Stimulated activated memory B cell treated with anti-CD40 and anti-IgM and Interleukin-4, amounts not matched to agents 10 μg/mL and 1 μg/mL and 100 μg/mL, for 72 hours (primary cell): Measurements from ENCODE around the gene ZNF654.

ENCODE experiments used
- ATAC-seq: fragments of 150-1000 bp; cut with Tn5 transposase; 2 replicates; pipeline ENCODE4 v1.10.0; 2021
- H3K27ac Mint-ChIP-seq: one replicate; pipeline ENCODE4 v1.8.0; 2022; ENCODE audit warnings: mild to moderate bottlenecking, mixed read lengths
- H3K27me3 Mint-ChIP-seq: one replicate; pipeline ENCODE4 v1.8.0; 2022; ENCODE audit warnings: mixed read lengths
- H3K36me3 Mint-ChIP-seq: one replicate; pipeline ENCODE4 v1.8.0; 2022; ENCODE audit warnings: mixed read lengths
- H3K4me1 Mint-ChIP-seq: one replicate; pipeline ENCODE4 v1.8.0; 2022; ENCODE audit warnings: mixed read lengths
- H3K4me3 Mint-ChIP-seq: one replicate; pipeline ENCODE4 v1.8.0; 2022; ENCODE audit warnings: mild to moderate bottlenecking, moderate library complexity, mixed read lengths
- H3K9me3 Mint-ChIP-seq: one replicate; pipeline ENCODE4 v1.8.0; 2022; ENCODE audit warnings: mixed read lengths

The ZNF654 gene

DNA sequence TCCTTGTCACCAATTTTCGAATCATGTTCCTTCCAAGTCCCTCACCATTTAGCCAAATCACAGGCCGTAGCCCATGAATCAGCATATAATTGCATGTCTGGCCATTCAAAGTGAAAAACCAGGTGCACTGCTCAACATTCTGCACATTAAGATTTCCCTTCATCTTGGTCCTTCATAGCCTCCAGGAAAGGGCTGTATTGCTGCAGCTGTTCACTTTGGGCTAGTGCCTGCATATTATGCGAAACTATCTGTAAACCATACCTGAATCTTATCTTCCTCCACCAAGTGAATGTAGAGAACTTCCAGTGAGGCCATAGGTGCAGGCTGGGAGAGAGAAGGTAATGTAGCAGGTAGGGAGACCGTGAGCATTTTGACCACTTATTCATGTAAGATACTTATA lies 18.5 kb upstream of the ZNF654 start:
- Mint-ChIP-seq H3K9me3 (no peaks in the 10 kb centered on the region), H3K4me1 (no peaks in the 10 kb centered on the region), H3K27ac (no peak overlapping the region), H3K27me3 (no peaks in the 10 kb centered on the region), H3K36me3 (no peaks in the 10 kb centered on the region), H3K4me3 (no peak overlapping the region)
- no peak for ATAC-seq

DNA sequence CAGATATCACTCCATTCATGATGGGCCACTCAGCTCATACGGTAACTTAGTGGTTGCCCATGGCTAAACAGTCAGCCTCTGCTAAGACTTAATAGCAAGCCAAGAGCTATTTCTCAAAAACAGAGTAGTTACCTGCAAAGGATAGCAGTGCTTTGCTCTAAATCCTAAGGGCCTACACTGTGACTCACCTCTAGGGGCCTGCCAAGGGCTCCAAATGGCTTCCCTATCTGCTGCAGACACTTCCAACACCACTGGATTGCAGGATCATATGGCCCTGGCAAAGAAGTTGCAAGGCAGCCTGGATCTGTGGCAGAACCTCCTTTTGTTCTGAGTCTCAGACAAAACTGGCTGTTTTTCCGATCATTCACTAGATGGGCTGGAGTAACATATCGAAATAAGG lies 18.1 kb upstream of the ZNF654 start:
- H3K36me3 Mint-ChIP-seq = no peaks in the 10 kb centered on the region
- H3K27ac Mint-ChIP-seq = no peak overlapping the region
- H3K9me3 Mint-ChIP-seq = no peaks in the 10 kb centered on the region
- H3K4me3 Mint-ChIP-seq = no peak overlapping the region
- ATAC-seq = no peak
- H3K4me1 Mint-ChIP-seq = no peaks in the 10 kb centered on the region
- H3K27me3 Mint-ChIP-seq = no peaks in the 10 kb centered on the region

DNA sequence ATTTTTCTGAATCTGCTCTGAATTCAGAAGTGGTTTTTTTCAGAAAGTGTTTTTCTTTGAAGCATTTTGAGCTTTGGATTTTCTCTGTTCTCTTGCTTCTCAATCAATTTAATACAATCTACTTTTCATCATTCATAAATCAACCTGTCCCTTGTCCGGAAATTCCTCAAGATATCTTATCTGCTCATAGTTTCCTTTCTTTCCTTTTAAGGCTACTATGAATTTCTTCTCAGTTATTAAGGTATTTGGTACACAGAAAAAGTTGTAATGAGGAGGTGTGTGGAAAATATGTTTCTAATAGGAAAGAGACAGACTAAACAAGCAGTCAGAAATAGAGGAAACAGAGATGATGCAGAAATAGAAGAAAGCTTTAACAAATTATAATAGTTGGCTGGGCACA lies 14.6 kb upstream of the ZNF654 start:
- Mint-ChIP-seq H3K27ac (no peak overlapping the region), H3K4me1 (no peaks in the 10 kb centered on the region), H3K9me3 (no peaks in the 10 kb centered on the region), H3K27me3 (no peaks in the 10 kb centered on the region), H3K36me3 (no peaks in the 10 kb centered on the region), H3K4me3 (no peak overlapping the region)
- no peak for ATAC-seq

DNA sequence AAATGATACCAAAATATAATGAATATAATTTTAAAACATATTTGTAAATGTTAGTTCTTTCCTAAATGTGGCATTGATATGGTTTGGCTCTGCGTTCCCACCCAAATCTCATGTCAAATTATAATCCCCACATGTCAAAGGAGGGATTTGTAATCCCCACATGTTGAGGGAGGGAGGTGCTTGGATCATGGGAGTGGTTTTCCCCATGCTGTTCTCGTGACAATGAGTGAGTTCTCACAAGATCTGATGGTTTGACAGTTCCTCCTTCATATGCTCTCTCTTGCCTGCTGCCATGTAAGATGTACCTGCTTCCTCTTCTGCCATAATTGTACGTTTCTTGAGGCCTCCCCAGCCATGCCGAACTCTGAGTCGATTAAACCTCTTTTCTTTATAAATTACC lies 12.3 kb upstream of the ZNF654 start:
- no peak for ATAC-seq
- H3K4me1 Mint-ChIP-seq = no peaks in the 10 kb centered on the region
- no peak overlapping the region for H3K4me3 Mint-ChIP-seq
- H3K27ac Mint-ChIP-seq = no peak overlapping the region
- no peaks in the 10 kb centered on the region for H3K9me3 Mint-ChIP-seq
- H3K27me3 Mint-ChIP-seq = no peaks in the 10 kb centered on the region
- no peaks in the 10 kb centered on the region for H3K36me3 Mint-ChIP-seq

DNA sequence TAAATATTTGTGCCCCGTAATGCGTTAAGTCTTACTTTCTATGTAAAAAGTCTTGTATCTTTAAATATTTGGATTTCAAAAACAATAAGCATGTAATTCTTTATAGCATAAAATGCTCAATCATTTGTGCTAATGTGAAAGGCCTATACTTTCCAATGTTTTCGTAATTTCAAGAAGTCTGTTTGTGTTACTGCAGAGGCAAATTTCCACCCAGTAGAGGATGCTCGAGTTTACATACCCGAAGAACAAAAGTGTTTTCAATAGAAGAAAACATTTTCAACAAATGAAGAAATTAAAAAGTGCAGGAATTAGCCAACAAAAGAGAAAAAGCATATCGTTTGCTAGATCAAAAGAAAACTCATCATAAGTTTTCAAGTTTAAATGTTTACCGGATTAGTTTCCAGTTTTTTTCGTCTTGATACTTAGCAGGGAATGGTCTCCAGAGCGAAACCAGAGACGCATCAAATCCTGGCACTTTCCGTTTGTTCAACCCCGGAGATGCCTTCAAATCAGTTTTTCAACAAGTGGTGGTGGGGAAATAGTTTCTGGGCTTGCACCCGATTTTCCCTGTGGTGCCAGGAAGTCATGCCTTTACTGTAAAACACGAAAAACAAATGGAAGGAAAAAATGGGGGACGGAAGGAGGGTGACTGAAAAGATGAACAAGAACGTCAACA lies 1.3 kb upstream of the ZNF654 start:
- Mint-ChIP-seq H3K4me3 (peak overlapping the region; percentile 99), H3K27ac (peak overlapping the region; percentile 96), H3K27me3 (no peaks in the 10 kb centered on the region), H3K9me3 (no peaks in the 10 kb centered on the region), H3K36me3 (peaks cover 16% of the 10 kb centered on the region), H3K4me1 (peaks cover 43% of the 10 kb centered on the region)
- no peak for ATAC-seq

DNA sequence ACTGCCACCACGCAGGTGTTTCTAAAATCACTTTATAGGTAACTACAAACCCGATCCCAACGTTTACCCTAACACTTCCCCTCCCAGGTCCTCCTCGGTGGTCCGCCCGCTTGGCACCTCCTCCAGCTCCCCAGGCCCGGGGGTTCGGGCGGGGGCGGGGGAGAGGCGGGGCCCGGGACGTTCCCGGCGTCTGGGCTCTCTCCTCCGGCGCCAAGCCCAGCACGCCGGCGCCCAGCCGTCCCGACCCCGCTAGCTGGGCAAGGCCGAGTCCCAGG lies 812 bp upstream of the ZNF654 start:
- H3K27me3 Mint-ChIP-seq = no peaks in the 10 kb centered on the region
- H3K36me3 Mint-ChIP-seq = peaks cover 16% of the 10 kb centered on the region
- H3K4me1 Mint-ChIP-seq = peaks cover 43% of the 10 kb centered on the region
- H3K27ac Mint-ChIP-seq = peak overlapping the region; percentile 96
- ATAC-seq = no peak
- peak overlapping the region; percentile 99 for H3K4me3 Mint-ChIP-seq
- H3K9me3 Mint-ChIP-seq = no peaks in the 10 kb centered on the region

DNA sequence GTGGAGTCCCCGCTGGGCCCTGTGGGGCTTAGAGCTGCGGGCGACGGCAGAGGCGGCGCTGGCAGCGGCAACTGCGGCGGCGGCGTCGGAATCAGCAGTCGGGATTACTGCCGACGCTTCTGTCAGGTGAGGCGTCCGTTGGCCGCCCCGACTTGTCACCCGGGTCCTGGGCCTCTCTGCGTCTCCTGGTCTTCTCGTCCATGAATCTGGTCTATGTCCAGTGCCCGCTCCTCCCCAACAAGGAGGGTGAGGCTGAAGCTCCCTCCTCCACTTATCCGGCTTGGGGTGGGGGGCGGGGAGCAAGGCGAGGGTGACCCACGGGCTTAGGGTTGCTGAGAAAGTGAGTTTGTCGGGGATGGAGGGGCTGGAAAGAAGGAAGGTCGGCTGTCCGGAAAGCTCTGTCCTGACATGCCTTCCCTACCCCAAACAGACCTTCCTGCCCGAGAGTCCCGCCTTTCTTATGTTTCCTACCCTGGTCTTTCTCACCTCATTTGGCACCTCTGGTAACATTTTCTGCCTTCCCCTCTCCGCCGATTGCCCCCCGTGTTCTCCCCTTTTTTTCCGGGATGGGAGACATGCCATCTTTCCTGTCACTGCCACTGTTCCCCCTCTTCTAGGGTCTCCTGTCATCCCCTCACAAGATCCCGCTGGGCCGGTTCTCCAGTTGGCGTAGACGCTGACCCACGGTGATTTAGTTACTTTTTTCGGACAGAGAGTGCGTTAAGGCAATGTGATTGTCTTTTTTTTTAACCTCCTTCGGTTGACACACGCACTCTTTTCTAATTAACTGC lies 520 bp downstream of the ZNF654 start:
- no peak for ATAC-seq
- Mint-ChIP-seq H3K27ac (peak overlapping the region; percentile 96), H3K9me3 (no peaks in the 10 kb centered on the region), H3K36me3 (peaks cover 14% of the 10 kb centered on the region), H3K4me1 (peaks cover 52% of the 10 kb centered on the region), H3K4me3 (peak overlapping the region; percentile 99), H3K27me3 (no peaks in the 10 kb centered on the region)

DNA sequence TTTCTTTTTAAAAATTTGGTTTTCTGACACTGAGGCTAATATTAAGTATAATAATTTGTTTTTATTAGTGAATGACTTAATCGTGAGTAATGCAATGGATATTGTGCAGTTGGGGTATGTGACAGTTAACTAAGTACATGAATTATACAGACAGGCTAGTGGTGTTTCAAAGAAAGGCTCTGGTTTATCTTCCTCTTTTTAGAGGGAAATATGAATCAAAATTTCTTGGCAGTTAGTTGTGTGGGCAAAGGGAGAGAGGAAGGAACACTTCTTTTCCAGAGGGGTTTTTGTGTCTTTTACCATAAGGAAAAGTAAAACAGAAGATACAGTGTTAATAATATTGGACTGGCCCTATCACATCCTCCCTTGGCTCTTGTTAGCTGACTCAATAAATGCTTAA lies 2.7 kb downstream of the ZNF654 start:
- no peaks in the 10 kb centered on the region for H3K36me3 Mint-ChIP-seq
- H3K4me3 Mint-ChIP-seq = no peak overlapping the region
- H3K27ac Mint-ChIP-seq = no peak overlapping the region
- no peaks in the 10 kb centered on the region for H3K9me3 Mint-ChIP-seq
- peaks cover 41% of the 10 kb centered on the region for H3K4me1 Mint-ChIP-seq
- no peak for ATAC-seq
- no peaks in the 10 kb centered on the region for H3K27me3 Mint-ChIP-seq

DNA sequence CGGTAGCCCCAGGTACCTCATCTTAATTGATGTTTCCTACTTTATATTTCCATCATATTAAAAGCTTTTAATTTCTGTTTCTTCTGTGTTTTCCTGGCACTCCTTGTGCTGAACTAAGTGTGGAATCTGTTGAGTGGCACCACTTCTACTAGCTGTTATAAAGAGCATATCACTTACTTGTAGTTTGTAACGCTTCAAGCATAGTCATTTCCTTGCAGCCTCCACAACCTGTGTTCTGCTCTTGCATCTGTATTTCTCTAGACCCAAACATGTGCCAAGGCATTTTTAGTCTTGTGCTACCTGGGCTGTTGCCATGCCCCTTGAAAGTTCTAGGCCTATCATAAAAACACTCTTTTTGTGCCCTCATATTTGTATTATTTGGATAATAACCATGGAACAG lies 16.0 kb downstream of the ZNF654 start:
- H3K4me3 Mint-ChIP-seq = no peak overlapping the region
- no peak overlapping the region for H3K27ac Mint-ChIP-seq
- H3K4me1 Mint-ChIP-seq = peaks cover 51% of the 10 kb centered on the region

DNA sequence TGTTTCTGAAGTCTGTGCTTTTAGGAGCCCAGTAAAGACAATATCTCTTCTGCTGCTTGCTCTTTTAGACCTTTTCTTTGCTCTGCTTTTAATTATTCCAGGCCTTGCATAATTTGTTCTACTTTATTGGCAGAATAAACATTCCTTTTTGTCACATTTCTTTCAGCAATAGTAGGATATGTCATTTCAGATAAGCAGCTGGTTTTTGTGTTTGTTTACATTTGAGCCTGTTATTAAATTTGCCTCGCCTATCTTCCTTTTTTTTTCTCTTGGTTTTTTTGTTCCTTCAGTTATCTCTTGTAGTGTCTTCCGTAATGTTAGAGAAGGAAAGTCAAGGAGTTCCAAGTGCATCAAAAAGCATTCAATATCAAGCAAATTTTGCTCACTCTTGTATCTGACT lies 16.4 kb downstream of the ZNF654 start:
- no peak overlapping the region for H3K27ac Mint-ChIP-seq
- H3K4me1 Mint-ChIP-seq = peaks cover 51% of the 10 kb centered on the region
- H3K9me3 Mint-ChIP-seq = no peaks in the 10 kb centered on the region
- H3K4me3 Mint-ChIP-seq = no peak overlapping the region
- no peaks in the 10 kb centered on the region for H3K27me3 Mint-ChIP-seq
- no peak for ATAC-seq
- peaks cover 42% of the 10 kb centered on the region for H3K36me3 Mint-ChIP-seq

More for the DNA sequence above, 16.0 kb downstream of the ZNF654 start:
- no peak for ATAC-seq
- peaks cover 42% of the 10 kb centered on the region for H3K36me3 Mint-ChIP-seq
- no peaks in the 10 kb centered on the region for H3K27me3 Mint-ChIP-seq
- H3K9me3 Mint-ChIP-seq = no peaks in the 10 kb centered on the region

DNA sequence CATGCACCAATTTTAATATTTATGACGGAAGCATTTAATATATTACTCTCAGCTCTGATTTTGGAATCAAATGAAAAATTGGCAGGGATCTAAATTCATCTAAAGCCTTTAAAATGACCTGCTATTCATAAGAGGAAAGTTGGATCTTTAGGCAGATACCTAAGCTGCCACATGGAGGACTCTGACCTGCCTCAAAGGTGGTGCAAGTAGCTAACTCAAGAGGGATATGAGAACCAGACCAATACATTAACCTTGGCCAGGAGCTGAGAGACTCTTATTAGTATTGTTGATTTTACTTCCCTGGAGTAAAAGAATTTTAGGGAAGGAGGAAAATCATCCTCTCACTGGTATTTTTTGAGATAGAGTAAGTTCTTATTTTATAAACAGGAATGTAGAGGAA lies 17.7 kb downstream of the ZNF654 start:
- Mint-ChIP-seq H3K27me3 (no peaks in the 10 kb centered on the region), H3K9me3 (no peaks in the 10 kb centered on the region), H3K4me1 (peaks cover 57% of the 10 kb centered on the region), H3K36me3 (peaks cover 42% of the 10 kb centered on the region), H3K27ac (no peak overlapping the region), H3K4me3 (no peak overlapping the region)
- ATAC-seq = no peak

DNA sequence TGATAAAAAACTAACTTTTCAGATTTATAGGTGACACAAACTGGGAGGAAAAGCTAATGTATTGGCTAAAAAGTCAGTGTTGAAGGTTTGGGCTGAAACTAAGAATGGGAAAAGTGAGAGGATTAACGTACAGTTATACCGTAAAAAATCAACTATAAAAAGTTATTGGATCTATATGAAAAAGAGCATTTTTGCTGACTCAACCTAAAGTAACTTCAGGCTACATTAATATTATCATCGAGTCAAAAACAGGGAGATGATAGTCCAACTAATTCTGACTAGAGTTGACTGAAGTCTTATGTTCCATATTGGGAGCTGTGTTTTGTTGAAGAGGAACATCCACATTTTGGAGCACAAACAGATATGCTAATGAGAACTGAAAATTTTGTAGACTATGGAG lies 19.9 kb downstream of the ZNF654 start:
- H3K9me3 Mint-ChIP-seq = no peaks in the 10 kb centered on the region
- peaks cover 33% of the 10 kb centered on the region for H3K36me3 Mint-ChIP-seq
- no peak for ATAC-seq
- H3K27me3 Mint-ChIP-seq = no peaks in the 10 kb centered on the region
- no peak overlapping the region for H3K4me3 Mint-ChIP-seq
- H3K27ac Mint-ChIP-seq = no peak overlapping the region
- peaks cover 59% of the 10 kb centered on the region for H3K4me1 Mint-ChIP-seq

DNA sequence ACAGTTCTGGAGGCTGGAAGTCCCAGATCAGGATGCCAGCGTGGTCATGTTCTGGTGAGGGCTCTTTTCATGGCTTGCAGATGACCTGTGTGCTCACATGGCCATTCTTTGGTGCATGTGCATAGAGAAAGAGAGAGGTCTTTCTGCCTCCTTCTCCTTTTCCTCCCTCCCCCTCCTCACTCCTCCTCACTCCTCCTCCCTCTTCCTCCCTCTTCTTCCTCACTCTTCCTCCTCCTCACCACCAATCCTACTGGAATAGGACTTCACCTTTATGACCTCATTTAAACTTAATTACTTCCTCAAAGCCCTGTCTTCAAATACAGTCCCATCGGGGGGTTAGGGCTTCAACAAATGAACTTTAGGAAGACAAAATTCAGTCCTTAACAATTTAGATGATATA lies 23.8 kb downstream of the ZNF654 start:
- Mint-ChIP-seq H3K9me3 (no peaks in the 10 kb centered on the region), H3K27ac (no peak overlapping the region), H3K4me1 (peaks cover 42% of the 10 kb centered on the region)

DNA sequence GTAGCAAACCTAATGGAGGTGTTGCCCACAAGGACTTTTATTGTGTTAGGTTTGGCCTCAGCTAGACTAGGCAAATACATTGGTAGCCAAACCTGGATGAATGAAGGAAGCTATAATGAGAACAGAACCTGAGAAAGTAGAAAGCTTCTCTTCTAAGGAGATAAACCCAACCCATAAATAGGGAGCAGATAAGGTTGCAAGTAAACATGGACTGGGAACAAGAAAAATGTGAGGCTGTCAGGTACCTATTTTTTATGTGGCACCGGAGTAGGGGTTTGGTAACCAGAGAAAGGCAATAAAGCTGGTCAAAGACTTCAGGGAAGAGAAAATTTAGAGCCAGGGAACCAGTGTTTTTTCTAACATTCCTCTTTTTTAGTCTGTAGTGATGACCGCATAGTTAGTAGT lies 25.0 kb downstream of the ZNF654 start:
- H3K36me3 Mint-ChIP-seq = peaks cover 37% of the 10 kb centered on the region
- no peak for ATAC-seq
- H3K9me3 Mint-ChIP-seq = no peaks in the 10 kb centered on the region
- H3K4me1 Mint-ChIP-seq = peaks cover 31% of the 10 kb centered on the region
- no peak overlapping the region for H3K4me3 Mint-ChIP-seq
- no peak overlapping the region for H3K27ac Mint-ChIP-seq
- H3K27me3 Mint-ChIP-seq = no peaks in the 10 kb centered on the region

More for the DNA sequence above, 23.8 kb downstream of the ZNF654 start:
- Mint-ChIP-seq H3K27me3 (no peaks in the 10 kb centered on the region), H3K36me3 (peaks cover 37% of the 10 kb centered on the region), H3K4me3 (no peak overlapping the region)
- ATAC-seq = no peak

DNA sequence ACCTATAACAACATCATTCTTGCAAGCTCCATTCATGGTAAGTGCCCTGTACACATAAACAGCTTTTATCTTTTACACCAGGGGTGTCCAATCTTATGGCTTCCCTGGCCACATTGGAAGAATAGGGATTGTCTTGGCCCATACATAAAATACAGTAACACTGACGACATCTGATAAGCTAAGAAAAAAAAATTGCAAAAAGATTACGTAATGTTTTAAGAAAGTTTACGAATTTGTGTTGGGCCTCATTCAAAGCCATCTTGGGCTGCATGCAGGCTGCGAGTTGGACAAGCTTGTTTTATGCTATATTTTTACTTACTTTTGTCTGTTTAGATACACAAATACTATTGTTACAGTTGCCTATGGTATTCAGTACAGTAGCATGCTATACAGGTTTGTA lies 31.6 kb downstream of the ZNF654 start:
- H3K4me3 Mint-ChIP-seq = no peak overlapping the region
- H3K36me3 Mint-ChIP-seq = peaks cover 63% of the 10 kb centered on the region
- no peak overlapping the region for H3K27ac Mint-ChIP-seq
- ATAC-seq = no peak
- peaks cover 8% of the 10 kb centered on the region for H3K4me1 Mint-ChIP-seq
- H3K27me3 Mint-ChIP-seq = no peaks in the 10 kb centered on the region
- peaks cover 4% of the 10 kb centered on the region for H3K9me3 Mint-ChIP-seq

DNA sequence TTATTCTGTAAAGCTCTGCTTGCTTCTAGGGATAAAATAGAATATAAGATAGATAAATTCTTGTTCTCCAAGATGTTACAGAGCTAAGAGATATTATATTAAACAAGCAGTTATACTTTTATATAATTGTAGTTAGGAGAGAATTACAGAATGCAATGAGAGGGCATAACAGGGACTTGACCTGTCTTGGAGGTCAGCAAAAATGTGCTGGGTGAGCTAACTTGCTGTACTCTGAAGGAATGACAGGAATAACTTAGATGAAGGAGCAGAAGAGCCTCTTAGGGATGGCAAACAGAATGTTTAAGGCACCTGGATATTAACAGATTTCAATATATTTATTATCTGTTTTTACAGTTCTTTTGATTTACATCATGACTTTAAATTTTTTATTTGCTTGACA lies 33.2 kb downstream of the ZNF654 start:
- no peak overlapping the region for H3K27ac Mint-ChIP-seq
- peaks cover 69% of the 10 kb centered on the region for H3K36me3 Mint-ChIP-seq
- ATAC-seq = no peak
- H3K4me3 Mint-ChIP-seq = no peak overlapping the region
- peaks cover 8% of the 10 kb centered on the region for H3K4me1 Mint-ChIP-seq
- no peaks in the 10 kb centered on the region for H3K27me3 Mint-ChIP-seq
- H3K9me3 Mint-ChIP-seq = peaks cover 4% of the 10 kb centered on the region
